ENCODE measurements around the gene TMEM220.

TMEM220 gene

DNA sequence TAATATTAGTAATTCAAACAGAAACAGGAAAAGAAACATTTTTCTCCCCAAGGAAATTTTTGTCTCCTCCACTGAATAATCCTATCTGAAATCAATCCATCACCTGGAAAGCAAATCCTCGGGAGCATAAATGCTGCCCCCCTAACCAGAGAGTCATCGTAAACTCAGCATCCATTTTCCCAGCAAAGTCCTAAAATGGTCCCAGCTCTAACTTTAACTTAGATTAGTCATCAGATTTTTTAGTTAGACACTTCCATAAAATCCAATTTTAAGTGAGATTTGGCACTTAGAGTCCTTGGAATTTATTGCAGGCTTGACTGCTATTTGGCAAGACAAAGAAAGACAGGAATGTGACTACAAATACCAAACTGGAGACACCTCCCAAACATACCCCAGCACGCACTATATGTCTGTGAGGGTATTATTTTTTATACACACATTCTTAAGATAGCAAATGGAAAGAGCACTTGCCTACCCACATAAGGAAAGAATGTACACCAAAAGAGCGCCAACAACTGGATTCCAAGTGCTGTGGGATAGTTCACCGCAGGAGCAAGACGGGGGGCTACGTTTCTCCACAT is 47.9 kb downstream of the TMEM220 start:
- Mint-ChIP-seq H3K4me1 (no peaks in the 10 kb centered on the region), H3K4me3 (no peak overlapping the region), H3K36me3 (peaks cover 70% of the 10 kb centered on the region), H3K27ac (no peak overlapping the region), H3K27me3 (no peaks in the 10 kb centered on the region), H3K9me3 (no peaks in the 10 kb centered on the region)
- no peak for ATAC-seq

DNA sequence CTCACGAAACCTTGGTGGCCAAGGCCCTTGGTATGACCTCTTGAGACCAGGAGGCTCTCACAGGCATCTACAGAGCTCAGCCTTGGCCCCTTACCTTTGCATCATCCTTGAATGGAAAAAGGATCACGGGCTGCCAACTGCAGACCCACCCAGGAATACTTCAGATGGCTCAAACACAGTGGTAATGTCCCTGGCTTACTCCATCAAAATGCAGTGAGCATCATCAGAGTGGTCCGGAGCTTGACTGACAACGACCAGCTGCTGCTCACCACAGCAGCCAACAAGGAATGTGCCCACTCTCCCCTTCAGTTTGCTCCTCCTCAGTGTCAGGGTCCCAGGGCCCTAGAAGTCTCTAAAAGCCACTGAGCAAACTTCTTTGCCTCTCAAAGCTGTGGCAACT is 55.1 kb downstream of the TMEM220 start:
- no peaks in the 10 kb centered on the region for H3K9me3 Mint-ChIP-seq
- no peak overlapping the region for H3K4me3 Mint-ChIP-seq
- no peaks in the 10 kb centered on the region for H3K4me1 Mint-ChIP-seq
- no peak overlapping the region for H3K27ac Mint-ChIP-seq
- peaks cover 40% of the 10 kb centered on the region for H3K36me3 Mint-ChIP-seq
- no peaks in the 10 kb centered on the region for H3K27me3 Mint-ChIP-seq
- no peak for ATAC-seq

DNA sequence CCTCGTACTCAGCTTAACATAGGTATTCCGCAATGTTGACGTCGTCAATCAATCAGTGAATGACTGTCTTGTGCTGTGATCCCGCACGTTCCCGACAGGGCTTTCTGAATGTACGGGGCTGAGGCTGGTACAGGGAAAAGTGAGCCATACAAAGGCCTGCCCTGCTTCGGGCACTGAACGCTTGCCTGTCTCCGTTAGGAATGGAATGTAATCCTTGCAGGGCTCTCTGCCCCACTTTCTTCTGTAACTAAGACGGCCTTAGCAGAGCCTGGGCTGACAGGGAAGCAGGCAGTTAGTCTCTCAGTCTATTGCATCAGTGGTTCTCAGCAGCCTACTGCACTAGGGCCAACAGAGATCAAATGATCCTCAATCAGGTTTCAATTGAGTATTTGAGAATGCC is 56.5 kb downstream of the TMEM220 start:
- H3K36me3 Mint-ChIP-seq = peaks cover 35% of the 10 kb centered on the region
- H3K4me3 Mint-ChIP-seq = no peak overlapping the region
- H3K27me3 Mint-ChIP-seq = no peaks in the 10 kb centered on the region
- no peaks in the 10 kb centered on the region for H3K9me3 Mint-ChIP-seq
- no peak for ATAC-seq
- H3K27ac Mint-ChIP-seq = no peak overlapping the region
- no peaks in the 10 kb centered on the region for H3K4me1 Mint-ChIP-seq

DNA sequence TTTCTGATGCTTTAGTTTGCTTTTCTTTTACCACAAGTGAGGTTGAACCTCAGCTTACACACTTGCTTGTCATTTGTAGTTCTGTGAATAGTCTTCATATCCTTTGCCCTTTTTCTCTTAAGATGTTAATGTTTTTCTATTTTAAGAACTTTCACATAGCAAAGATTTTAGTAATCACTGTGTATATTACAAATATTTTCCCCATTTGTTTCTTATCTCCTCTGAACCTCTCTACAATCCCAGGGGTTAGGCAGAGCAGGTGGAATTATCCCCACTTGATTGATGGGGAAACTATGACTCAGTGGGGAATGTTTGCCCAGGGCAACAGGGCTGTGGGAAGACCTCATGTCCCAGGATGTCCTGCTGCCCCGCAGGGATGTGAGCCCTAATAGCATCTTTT is 61.0 kb downstream of the TMEM220 start:
- H3K27me3 Mint-ChIP-seq = no peaks in the 10 kb centered on the region
- H3K4me1 Mint-ChIP-seq = no peaks in the 10 kb centered on the region
- H3K27ac Mint-ChIP-seq = no peak overlapping the region
- H3K36me3 Mint-ChIP-seq = peaks cover 9% of the 10 kb centered on the region
- no peak for ATAC-seq
- H3K9me3 Mint-ChIP-seq = no peaks in the 10 kb centered on the region
- H3K4me3 Mint-ChIP-seq = no peak overlapping the region

DNA sequence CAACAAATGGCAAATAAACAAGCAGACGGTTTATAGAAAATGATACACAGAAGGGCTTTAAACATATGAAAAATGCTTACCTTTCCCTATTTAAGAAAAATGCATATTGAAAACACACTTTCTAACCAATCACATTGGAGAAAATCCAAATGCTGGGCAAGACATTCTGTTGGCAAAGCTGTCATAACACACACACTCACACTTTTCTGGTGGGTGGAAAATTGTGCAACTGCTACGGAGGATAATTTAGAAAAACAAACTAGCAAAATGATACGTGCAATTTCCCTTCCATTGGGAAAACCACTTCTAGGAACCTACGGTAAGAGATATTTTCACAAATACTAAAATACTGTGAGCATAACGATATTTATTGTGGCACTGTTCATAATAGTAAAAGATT is 62.9 kb downstream of the TMEM220 start:
- H3K27me3 Mint-ChIP-seq = no peaks in the 10 kb centered on the region
- no peak overlapping the region for H3K4me3 Mint-ChIP-seq
- H3K36me3 Mint-ChIP-seq = peaks cover 22% of the 10 kb centered on the region
- no peaks in the 10 kb centered on the region for H3K9me3 Mint-ChIP-seq
- H3K4me1 Mint-ChIP-seq = no peaks in the 10 kb centered on the region
- ATAC-seq = no peak
- no peak overlapping the region for H3K27ac Mint-ChIP-seq

DNA sequence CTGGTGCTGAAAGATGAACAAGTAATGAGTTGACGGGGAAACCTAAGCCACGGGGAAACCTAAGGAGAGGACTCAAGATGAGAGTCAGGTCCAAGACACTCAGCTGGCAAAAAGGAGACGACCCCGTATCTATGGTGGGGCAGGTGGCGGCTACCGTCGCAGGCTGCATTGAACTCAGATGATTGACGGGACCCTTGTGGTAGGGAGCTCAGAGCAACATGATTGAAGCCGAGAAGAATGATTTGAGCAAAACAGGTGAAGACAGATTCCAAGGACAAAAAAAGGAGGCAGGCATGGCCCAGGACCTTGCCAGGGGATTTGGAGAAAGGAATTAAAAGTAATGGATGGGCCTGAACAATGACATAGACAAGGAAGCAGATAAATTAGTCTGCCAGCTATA is 65.3 kb downstream of the TMEM220 start:
- ATAC-seq = no peak
- no peaks in the 10 kb centered on the region for H3K27me3 Mint-ChIP-seq
- peaks cover 33% of the 10 kb centered on the region for H3K36me3 Mint-ChIP-seq
- no peaks in the 10 kb centered on the region for H3K4me1 Mint-ChIP-seq
- H3K4me3 Mint-ChIP-seq = no peak overlapping the region
- no peak overlapping the region for H3K27ac Mint-ChIP-seq
- no peaks in the 10 kb centered on the region for H3K9me3 Mint-ChIP-seq

Data from stimulated activated memory B cell treated with anti-CD40 and anti-IgM and Interleukin-4, amounts not matched to agents 10 μg/mL and 1 μg/mL and 100 μg/mL, for 72 hours (primary cell).